HG03039 (cell line): ENCODE data around the gene C1QB.
"Not testable (repeated sequence)": the region's sequence is repeated elsewhere in the genome, so short reads cannot be mapped to it uniquely, and the experiment has no call there.

ENCODE experiments used
- ATAC-seq: cut with Tn5 transposase; IDR thresholded peaks from one replicate; pipeline ENCODE4 v1.9.1; 2021; ENCODE audit warnings: mild to moderate bottlenecking, moderate library complexity; ENCODE audit not compliant: unreplicated experiment

C1QB gene

DNA sequence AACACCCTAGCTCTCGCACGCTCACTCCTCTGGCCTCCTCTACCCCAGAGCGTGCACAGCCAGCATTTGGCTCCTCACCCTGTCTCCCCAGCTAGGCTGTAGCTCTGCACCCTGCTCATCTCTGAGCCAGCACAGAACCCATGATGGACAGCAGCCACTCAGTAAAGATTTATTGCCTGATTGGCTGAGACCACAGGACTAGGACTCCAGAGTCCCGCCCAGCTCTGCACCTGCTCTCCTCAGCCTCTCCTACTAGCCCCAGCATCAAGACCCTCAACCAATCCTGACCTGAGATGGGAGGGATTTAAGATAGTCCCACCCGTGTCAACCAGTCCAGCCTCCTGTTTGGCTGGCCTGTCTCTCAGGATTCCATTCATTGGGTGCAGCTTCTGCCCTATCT lies 9.3 kb downstream of the C1QB start:
- no peak for ATAC-seq

DNA sequence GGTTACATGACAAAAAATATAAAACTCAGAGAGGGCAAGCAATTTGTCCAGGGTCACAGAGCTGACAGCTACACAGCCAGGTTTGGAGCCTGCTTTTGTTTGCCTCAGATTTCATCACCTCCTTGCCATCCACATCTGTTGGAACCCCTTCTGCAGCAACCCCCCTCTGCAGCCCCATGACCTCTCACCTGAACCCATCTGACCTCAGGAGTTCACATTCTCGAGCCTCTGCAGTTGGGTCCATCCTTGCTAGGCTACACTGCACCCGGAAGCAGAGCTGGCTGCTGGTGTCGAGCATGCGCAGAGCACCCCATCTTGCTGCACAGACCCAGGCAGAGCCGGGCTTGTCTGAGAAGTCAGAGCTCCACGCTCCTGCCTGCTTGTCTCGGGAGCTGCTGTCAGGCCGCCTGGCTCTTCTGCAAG lies 10.0 kb downstream of the C1QB start:
- no peak for ATAC-seq

DNA sequence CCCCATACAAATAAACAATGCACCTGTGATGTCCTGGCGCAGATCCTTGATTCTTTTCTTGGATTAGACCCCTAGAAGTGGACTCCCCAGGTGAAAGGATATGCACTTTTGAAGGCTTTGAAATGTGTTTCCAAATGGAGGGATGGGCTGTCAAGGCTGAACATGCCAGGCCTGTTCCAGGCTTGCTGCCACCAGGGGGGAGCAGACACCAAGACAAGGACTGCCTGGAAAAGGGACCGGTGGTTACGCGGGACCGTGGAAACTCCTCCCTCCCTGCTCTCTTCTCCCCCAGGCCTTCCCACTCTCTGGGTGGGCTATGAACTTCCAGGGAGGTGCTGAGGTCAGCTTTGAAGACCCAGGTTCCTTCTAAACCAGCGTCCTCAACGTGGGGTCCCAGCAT lies 12.7 kb downstream of the C1QB start:
- no peak for ATAC-seq

DNA sequence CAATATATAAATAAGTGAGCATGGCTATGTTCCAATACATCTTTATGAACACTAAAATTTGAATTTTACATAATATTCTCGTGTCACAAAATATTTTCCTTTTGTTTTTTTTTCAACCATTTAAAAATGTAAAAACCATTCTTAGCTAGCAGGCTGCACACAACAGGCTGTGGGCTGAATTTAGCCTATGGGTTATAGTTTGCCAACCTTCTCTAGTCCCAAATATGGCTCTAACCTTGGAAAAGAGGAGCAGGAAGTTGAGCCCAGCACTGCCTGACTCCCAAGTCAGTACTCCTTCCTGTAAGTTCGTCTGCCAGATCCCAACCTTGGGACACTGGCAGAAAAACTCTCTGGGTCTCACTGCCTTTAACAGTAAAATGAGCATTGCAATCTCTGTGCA lies 13.4 kb downstream of the C1QB start:
- ATAC-seq: no peak

DNA sequence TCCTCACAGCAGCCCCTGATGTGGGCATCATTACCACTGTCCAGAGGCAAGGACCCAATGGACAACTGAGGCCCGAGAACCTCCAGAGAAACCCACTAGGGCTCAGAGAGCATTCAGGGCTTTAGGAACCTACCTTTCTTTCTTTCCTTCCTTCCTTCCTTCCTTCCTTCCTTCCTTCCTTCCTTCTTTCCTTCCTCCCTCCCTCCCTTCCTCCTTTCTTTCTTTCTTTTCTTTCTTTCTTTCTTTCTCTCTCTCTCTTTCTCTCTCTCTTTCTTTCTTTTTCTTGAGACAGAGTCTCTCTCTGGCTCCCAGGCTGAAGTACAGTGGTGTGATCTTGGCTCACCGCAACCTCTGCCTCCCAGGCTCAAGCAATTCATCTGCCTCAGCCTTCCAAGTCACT lies 15.8 kb downstream of the C1QB start:
- ATAC-seq: not testable (repeated sequence)

DNA sequence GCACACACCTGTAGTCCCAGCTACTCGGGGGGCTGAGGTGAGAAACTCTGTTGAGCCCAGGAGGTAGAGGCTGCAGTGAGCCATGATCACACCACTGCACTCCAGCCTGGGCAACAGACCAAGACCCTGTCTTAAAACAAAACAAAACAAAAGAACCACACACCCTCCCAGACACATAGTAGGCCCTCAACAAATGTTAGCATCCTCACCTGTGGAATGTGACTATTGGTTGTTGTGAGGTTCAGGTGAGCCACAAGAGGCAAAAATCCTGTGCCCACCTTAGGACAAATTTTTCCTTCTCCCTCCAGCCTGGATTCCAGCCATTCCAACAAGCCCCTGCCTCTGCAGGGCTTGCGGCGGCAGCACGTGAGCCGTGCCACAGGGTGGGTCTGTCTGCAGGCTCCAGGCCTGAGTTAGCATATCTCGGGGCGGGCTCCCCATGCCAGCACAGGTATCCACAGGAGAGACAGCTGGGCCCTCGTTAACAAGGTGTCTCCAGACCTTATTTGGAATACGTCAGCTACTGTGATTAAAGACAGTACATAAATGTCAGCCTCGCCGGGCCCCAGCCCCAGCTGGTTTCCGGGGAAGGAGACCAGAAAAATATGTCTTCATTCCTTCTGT lies 17.4 kb downstream of the C1QB start:
- no peak for ATAC-seq

DNA sequence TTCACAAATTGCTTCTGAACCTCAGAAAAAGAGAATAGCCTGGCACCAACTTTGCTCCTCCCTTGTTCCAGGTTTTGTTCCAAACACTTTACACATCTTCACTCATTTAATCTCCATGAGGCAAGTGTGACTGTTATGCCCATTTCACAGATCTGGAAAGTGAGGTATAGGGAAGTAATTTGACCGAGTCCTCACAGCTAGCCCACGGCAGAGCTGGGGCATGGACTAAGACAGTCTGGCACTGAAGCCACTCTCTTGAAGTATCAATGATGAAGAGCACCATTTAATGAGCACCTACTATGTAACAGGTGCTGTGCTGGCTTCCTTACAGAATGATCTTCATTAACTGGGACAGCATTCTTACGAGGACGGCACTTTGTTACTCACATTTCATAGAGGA lies 19.0 kb downstream of the C1QB start:
- ATAC-seq: no peak

DNA sequence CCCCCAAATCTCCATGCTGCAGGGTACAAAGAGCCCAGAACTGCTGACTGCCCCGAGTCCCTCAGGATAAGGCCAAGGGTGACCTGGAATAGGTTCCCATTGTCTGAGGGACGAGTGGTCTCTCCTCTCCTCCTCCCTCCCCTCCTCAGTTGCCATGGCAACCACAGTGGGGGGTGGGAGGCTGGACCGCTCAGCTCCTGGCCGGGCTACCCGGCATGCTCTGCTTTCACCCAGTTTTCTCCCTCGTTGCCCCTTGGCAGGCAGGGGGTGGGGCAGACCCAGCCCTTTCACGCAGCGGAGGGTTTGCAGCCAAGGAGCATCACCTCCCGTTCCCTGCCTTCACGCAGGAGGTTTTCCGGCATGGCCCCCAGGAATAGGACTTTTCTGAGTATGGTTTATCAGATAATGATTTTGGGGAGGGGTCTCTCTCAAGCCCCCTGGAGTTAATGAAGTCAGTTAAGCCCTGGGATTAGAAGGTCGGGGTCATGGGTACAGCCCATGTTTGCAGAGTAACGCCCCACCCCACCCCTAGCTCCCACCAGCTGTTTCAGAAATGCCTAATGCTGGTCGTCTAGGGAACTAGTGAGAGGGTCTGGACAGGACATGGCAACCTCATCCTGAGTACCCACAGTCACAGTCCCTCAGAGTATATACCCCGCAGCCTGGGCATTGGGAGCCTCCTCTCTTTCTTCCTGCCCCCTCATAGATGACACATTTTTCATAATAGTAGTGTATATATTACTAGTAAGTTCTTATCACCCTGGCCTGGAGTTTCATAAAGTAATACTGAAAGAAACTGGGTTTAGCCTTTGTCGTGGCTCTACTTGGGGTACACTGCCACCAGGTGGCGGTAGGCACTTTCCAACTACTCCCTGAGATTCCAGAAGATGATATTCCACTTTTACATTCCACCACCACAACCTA lies 20.7 kb downstream of the C1QB start:
- ATAC-seq: no peak

DNA sequence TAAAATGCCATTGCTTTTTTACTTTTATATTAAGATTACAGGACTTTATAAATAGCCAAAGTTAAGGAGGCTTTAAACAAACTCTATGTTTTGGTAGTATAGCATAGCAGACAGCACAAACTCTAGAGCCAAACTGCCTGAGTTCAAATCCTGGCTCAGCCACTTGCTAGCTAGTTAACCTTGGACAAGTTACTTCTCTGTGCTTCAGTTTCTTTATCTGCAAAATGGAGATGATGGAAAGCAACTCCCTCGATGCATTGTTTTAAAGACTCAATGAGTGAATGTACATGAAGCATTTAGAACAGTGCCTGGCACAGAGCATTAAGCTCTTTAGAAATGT lies 21.3 kb downstream of the C1QB start:
- no peak for ATAC-seq

DNA sequence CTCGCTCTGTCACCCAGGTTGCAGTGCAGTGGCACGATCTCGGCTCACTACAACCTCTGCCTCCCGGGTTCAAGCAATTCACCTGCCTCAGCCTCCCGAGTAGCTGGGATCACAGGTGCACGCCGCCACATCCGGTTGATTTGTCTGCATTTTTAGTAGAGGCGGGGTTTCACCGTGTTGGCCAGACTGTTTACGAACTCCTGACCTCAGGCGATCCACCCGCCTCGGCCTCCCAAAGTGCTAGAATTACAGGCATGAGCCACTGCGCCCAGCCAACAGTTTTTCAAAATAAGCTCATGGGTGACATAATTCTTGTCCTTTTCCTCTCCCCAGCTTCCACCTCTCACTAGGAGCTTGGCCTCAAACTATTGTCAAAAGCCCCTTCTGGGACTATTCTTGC lies 23.1 kb downstream of the C1QB start:
- ATAC-seq: not testable (repeated sequence)

DNA sequence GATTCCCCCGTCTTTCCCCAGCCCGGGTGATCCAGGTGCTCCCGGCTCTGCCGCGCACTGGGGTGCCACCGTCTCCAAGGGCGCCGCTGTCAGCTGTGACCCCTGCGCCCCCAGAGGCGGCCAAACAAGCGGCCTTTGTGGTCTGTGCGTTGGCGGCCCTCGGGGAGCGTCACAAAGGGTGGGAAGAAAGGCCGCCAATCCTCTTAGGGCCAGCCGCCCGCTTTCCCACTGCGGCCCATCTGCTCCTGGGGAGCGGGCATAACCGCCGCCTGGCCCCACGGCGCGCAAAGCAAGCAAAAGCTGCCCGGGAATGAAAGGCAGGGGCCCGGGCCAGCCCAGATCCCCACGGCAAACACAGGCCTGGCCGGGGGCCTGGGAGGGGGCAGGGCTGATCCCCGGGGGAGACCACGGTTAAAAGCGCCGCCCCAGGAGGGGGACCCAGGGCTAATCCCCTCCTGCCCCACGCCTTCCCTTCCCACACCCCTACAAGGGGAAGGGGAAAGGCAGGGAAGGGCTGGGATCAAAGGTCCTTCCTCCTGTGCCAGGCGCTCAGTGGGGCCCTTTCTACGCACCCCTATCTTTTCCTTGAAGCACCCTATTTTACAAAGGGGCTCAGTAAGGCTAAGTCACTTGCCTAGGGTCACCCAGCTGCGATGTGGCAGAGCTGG lies 24.0 kb downstream of the C1QB start:
- ATAC-seq: no peak

DNA sequence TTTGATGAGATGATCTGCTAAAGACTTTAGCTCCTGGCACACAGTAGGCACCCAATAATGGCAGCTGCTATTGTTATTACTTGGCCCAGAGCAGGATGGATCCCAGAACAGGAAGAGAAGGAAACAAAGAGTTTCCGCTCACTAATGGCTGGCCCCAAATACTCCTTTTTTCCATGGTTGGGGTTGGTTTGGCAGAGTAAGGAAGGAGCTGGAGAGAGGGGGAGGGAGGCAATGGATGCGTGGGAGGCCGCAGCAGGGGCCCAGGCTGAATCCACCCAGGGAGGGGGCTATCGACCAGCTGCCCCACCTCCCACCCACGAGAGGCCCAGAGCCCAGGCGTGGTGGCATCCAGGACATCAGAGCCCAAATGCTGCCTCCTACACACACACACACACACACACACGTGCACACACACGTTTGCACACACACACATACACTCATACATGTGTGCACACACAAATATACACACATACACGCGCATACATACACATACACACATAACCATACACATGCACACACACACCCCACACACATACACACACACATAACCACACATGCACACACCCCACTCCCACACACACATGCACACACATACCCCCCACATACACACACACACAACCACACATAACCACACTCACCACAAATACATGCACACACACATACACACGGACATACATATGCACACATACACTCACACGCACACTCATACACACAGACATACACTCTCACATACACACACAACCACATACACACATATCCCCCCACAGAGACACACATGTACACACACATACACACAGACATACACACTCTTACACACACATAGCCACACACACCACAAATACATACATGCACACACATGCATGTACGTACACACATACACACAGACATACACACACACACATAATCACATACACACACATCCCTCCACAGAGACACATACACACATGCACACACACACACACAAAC lies 25.2 kb downstream of the C1QB start:
- no peak for ATAC-seq

DNA sequence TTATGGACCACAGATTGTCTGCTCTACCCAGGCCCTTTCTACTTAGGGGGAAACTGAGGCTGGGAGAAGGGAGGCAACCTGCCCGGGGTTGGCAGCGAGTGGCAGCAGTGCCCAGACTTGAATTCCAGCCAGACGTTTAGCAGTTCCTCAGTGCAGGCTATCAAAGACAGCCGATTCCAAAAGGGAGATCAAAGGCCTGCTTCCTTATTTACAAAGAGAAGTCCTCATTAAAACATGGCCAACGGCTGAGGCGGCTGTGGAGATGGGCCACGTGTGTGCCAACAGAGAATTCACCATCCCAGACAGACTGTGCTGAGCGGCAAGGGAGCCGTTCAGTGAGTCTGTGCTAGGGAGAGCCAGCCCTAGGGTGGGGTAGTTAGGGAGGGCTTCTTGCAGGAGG lies 27.7 kb downstream of the C1QB start:
- ATAC-seq: no peak

DNA sequence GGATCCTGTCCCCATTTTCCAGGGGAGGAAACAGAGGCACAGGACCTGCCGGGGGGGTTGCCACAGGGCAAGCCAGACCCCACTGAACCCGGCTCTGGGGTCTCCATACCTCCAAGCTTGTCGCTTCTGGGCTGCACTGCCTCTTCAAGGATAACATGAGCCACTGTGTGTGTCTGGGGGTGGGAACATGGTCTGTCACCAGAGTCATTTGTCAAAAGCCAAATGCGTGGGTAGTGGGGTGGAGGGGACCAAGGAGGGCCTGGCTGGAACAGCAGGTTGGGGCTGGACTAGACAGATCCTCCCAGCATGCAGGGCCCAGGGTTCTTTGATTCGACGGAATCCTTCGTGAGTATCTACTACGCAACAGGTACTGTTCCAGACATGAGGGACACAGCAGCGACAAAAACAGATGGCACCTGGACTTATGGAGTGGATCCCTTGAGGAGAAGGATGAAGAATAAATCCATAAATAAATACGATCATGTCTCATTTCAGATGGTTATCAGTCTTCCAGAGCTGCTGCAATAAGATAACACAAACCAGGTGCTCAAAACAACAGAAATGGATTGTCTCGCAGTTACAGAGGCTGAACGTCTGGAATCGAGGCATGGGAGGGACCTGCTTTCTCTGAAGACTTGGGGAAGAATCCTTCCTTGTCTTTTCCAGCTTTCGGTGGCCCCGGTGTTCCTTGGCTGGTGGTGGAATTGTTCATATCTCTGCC lies 28.7 kb downstream of the C1QB start:
- ATAC-seq: no peak

DNA sequence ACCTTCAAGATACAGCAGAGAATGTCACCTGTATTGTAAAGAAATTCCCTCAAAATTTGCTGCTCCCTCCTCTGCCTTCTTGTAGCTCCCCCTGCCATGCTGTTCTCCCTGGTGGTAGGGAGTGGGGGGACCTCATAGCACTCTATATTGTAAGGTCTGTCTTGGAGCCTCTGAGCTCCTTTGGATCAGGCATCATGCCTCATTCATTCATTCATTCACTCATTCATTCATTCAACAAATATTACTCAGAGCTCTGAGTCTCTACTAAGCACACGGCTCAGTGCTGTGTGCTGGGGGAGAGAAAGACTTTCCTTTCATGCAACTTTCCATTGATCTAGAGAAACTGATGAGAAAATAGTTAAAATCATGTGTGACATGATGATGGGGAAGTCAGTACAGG lies 30.5 kb downstream of the C1QB start:
- no peak for ATAC-seq

DNA sequence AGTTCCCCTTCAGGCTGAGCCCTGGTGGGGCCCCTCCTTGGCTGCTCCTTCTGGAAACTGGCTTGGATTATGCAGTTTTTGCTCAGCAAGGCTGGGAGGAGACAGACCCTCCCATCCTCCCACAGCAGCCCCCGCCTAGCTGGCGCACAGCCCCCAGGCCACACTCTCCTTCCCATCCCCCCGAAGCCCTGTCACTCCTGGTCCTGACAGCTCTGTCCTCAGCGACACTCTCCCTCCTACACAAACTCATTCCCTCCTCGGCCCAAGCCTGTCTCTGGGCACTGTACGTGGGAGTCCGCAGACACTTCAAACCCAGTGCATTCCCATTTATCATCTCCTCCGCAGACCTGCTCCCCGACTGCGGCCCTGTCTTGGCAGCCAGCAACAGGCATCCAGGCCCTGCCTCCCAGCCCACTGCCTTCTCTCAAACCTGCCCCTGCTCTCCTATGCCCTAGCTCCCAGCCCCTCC lies 32.6 kb downstream of the C1QB start:
- no peak for ATAC-seq

DNA sequence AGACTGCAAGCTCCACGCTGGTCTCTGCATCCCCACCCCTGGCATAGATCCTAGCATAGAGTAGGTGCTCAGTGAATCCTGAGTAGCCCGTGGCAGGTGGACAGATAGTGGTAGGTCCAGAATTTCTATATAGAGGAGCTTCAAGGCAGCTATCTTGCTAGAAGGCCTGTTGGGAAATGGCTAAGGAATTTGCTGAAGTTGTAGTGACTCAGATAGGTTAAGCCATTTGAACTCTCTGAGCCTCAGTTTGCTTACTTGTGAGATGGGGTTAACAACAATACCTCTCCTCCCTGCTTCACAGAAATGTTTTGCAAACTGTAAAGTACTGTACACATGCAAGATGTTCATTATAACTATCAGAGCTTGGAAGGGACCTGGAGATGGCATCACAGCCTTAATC lies 34.2 kb downstream of the C1QB start:
- ATAC-seq: no peak

DNA sequence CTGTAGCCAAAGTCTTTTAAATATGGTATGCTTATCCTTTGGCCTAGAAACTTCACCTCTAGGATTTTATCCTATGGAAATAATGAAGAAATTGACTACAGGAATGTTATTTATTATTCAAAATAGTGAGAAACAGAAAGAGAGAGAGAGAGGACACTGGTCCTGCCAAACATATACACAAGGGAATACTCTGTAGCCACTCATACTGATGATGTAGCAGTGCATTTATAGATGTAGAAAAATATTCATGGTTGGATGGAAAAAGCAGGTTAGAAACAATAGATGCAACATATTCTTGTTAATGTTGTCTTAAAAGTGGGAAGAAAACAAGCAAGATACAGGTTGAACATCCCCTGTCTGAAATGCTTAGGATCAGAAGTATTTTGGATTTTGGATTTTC lies 35.4 kb downstream of the C1QB start:
- no peak for ATAC-seq

DNA sequence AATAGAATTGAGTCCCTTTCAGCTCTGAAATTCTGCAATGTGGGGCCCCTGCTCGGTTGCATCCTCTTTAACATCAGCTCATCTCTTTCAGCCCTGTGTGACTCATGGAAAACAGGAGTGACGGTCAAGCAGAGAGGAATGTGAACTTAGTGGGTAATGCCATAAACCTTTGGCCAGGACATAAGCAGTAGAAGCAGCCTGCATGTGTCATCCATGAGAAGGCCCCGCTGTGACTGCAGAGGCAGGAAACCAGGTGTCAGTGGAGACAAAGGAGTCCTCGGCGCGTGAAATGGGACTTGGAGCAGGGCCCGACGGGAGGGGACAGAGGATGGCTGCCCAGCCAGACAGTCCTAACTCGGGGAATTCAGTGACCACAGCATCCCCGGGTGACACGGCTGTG lies 36.5 kb downstream of the C1QB start:
- no peak for ATAC-seq
